CD4-positive, alpha-beta T cell treated with Interleukin-4 for 4 hours (primary cell): Measurements from ENCODE around the gene TRIM7.
"Not testable (repeated sequence)": the region's sequence is repeated elsewhere in the genome, so short reads cannot be mapped to it uniquely, and the experiment has no call there.

Experiments used
- DNase-seq: peaks from one replicate; pipeline ENCODE4 v3.0.0-alpha.2; 2020

TRIM7 gene

DNA sequence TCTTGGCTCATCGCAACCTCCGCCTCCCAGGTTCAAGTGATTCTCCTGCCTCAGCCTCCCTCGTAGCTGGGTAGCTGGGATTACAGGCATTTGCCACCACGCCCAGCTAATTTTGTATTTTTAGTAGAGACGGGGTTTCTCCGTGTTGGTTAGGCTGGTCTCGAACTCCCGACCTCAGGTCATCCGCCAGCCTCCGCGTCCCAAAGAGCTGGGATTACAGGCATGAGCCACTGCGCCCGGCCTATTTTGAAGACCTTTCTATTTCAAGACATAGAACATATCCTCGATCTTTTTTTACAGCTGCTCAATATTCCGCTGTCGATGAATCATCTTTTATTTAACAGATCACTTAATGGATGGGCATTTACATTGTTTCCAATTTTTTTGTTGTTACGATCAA, 5.7 kb upstream of the TRIM7 start:
- not testable (repeated sequence) for DNase-seq

DNA sequence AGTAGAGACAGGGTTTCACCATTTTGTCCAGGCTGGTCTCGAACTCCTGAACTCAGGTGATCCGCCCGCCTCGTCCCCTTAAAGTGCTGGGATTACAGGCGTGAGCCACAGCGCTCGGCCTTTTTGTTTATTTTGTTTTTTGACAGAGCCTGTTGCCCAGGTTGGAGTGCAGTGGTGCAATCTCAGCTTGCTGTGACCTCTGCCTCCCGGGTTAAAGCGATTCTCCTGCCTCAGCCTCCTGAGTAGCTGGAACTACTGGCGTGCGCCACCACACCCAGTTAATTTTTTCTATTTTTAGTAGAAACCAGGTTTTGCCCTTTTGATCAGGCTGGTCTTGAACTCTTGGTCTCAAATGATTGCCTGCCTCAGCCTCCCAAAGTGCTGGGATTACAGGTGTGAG, 5.2 kb upstream of the TRIM7 start:
- DNase-seq = not testable (repeated sequence)

DNA sequence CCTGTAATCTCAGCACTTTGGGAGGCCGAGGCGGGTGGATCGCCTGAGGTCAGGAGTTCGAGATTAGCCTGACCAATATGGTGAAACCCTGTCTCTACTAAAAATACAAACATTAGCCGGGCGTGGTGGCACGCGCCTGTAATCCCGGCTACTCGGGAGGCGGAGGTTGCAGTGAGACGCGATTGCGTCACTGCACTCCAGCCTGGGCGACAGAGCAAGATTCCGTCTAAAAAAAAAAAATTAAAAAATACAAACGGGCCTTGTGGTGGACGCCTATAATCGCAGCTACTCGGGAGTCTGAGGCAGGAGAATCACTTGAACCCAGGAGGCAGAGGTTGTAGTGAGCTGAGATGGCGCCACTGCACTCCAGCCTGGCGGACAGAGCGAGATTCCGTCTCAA, 4.0 kb upstream of the TRIM7 start:
- DNase-seq = not testable (repeated sequence)

DNA sequence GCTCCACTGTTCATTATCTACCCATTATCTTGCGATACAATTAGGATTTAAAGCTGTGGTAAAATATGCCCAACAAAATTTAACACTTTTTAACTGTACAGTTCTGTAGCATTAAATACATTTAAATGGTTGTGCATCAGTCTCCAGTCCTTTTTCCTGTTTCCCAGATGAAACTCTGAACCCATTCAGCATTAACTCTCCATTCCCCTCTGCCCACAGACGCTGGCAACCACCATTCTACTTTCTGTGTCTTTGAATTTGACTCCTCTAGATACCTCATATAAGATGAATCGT, 2.9 kb upstream of the TRIM7 start:
- no peak for DNase-seq

DNA sequence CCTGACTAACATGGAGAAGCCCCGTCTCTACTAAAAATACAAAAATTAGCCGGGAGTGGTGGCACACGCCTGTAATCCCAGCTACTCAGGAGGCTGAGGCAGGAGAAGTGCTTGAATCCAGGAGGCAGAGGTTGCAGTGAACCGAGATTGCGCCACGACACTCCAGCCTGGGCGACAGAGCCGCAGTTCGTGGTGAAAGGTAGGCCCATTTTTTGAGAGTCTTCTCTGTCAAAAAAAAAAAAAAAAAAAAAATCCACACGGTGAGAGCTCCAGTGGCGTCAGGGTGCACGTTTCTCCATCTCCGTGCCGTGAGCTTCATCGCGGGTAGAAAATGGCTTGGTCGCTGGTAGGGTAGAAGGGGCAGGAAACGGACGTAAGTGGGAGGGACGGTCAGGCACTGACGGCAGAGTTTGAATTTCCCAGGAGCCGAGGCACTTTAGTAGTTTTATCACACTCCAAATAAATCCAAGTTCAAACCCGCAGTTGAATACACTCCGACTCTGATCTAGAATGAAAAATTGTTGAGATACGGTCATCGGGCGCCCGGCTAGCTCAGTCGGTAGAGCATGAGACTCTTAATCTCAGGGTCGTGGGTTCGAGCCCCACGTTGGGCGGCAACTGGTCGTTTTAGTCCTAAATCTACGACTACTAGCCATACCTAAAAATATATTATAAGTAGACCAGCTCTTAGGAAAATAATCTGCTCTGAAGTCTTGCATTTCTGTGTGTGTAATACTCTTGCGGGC, 2.4 kb upstream of the TRIM7 start:
- peak; percentile 77 for DNase-seq

DNA sequence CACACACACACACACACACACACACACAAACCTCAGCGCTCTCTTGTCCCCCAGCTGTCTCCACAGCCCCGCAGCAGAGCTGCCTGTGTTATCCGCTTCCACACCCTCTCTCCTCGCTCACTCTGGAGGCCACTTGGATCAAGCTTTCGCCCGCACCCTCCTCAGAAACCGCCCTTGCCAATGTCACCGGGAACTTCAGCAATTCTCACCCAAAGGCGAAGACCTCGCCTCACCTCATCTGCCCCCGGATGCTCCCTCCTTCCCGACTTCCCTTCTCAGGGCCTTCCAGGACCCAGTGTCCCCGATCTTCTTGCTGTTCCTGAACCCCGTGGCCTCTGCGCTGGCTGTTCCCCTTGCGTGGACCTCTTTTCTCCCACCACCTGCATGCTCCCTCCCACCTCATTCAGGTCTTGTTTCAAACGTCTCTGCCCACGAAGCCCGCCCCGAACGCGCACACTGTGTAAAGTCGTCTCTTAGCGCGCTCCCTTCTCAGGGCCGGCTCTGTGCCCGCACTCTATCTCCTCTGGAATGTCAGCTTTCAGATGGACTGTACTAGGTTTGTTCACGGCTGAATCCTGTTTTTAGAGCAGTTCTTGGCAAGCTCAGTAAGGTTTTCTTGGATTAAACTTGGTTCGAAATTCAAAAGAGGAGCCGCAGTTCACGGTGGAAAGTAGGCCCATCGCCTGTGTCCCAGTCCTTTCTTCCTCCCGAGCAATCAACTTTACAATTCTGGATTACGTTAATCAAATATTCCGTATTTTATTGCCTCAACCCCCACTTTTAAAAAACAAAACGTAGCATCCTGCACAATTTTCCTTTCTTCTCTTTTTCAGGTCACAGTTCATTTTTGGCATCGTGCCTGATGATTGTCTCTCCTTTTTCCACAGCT, 1.0 kb upstream of the TRIM7 start:
- DNase-seq = no peak

DNA sequence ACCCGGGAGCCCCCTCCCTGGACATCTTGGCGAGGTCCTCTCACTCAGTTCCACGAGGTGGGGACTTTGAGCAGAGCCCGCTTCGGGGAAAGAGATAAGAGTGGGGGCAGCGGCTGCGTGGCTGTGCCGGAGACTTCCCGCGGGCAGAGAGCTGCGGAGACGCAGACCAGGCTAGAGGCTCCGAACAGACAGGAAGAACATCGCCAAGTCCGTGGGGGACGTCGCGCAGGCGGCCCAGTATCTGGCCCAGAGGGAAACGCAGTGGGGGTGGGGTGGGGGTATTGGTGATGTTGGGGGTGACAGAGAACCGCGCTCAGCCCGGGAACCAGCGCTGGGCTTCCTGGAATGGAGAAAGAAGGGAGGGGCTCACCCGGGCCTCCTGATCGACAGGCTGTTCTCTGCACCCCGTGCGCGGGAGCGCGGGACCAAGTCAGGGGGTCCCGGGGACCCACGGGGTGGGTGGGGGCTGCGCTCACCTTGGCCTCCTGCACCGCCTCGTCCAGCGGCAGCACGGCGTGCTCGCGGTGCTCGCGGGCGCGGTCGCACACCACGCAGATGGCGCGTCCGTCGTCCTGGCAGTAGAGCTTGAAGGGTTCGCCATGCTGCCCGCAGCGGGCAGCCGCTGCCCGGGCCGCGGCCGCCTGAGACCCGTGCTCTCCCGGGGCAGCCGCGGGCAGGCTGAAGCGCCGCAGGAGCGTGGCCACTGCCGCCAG, 727 bp downstream of the TRIM7 start:
- no peak for DNase-seq

DNA sequence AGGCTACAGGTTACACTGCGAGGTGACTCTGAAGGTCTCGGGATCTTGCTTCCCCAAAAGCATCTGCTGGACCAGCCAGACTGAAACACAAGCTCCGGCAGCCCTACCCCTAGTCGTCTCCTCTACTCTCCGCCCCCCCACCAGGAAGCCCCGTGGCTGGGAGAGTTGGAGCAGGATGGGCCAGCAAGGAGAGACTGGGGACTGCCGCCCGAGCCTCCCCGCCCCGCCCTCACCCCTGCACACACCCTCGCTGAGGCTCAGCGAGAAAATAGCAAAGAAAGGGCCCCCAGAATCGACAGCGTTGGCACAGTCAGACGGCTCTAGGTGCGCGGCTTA, 1.3 kb downstream of the TRIM7 start:
- no peak for DNase-seq

DNA sequence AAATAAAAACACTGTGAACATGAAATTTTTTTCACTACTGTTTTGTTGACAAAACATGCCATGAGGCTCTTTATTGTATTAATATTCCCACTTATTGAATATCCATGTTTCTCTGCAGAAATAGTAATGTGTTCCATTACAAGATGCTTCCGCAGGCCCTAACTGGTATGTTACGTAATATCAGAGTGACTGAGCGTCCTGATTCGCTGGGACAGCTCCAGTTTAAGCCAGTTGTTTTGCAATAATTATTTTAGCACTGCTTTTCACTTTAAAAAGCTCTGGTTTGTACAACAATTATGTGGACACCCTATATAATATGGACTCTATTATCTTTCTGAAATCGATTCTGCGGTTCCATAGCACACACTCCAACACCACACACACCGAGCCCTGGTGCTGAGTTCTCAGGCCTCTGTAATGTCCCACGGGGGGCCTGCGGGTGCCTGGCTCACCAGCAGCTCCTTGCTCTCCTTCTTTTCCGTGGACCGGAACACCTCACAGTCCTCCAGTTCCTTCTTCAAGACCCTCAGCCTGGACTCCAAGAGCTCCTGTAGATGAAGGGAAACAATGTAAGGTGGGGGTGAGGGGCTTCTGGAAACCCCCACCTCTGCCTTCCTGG, 1.8 kb downstream of the TRIM7 start:
- no peak for DNase-seq

DNA sequence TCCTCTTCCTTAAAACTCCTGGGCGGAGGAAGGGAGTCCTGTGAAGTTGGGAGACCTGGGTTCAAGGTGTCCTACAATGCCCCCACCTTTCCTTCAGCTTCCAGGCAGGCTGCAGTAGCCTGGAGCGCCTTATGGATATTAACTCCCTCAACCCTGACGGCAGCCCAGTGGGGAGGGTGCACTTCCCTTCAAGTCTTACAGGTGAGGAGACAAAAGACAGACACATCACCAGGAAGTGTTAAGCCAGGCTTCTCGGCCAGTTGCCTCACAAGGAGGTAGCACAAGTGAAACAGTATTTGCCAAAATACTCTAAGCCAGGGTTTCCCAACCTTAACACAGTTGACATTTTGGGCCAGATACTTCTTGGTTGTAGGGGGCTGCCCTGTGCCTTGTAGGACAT, 4.2 kb downstream of the TRIM7 start:
- no peak for DNase-seq

DNA sequence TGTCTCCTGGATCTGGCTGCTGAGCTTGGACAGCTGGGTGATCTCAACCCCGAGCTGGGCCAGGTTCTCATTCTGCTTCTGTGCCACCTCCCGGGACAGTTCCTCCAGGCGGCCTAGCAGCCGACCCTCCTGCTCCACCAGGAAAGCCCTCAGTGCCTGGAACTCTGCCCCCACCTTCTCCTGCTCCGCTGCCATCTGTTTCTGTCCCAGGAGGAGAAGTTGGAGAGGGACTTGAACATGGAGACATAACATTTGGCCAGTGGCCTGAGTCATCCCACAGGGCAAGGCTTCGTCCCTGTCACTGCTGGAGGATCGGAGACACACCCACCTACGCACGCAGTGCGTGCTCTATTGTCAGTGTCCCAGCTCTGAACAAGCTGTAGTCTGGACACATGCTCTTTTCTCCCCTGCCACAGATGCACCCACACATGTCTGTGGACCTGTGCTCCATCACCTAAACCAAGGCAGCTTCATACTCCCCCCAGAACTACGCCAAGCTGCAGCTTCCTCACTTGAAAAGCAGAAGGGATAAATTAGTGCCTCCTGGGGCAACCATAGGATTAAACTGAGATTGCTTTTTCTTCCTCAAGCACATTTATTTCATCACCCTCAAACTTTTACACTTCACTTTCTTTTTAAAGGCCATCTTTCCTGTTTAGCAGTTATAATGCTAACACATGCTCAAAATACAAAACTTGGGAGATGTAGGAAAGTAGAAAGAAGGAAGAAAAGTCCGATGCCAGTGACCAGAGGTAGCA, 4.9 kb downstream of the TRIM7 start:
- no peak for DNase-seq

DNA sequence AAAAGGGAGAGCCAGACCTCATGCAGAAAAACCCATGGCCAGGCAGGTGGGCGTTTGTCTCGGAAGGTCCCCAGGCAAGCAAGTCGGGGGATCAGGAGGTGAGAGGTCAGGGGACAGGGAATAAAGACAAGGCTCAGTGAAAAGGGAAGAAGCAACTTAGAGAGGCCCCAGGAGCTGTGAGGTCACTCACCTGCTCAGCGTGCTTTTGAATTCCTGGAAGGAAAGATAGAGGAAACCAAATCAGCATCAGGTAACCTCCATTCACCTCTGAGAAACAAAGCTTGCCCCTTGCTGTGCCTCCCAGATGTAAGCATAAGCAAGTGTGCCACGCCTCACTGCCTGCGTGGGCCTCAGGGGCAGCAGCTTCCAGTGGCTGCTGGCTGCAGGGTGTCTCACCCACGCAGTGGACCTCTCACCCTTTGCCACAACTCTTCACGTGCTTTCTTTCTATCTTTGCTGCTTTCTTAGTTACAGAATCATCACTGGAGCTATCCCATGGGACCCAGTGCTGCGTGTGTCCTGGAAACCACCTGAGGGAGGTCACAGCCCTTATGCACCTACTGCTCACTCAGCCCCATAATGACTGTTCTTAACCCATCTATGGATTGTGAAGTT, 6.0 kb downstream of the TRIM7 start:
- DNase-seq = no peak

DNA sequence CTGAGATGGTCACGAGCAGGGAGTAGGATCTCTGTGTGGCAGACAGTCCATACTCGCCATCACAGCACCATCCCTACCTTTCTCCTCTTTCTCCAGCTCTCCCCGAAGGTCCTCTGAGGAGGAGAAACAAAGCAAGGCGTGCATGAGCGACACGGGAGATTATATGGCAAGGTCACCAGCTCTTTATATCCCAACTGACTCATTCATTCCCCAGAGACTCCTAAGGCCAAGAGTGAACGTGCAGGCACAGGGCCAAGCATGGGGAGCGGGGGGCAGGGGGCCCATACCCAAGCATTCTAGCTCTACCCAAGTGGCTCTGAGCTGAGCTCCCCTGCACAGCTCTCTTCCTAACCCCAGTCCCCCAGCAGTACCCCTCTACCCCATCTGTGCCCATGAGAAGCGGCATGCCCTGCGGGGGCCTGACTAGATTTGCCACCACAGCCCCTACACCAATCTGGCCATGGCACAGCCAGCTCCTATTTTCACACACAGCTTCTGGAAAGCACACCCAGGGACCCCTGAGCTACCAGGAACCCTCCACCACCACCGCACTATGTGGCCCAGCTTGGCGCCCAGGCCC, 6.8 kb downstream of the TRIM7 start:
- DNase-seq = no peak

DNA sequence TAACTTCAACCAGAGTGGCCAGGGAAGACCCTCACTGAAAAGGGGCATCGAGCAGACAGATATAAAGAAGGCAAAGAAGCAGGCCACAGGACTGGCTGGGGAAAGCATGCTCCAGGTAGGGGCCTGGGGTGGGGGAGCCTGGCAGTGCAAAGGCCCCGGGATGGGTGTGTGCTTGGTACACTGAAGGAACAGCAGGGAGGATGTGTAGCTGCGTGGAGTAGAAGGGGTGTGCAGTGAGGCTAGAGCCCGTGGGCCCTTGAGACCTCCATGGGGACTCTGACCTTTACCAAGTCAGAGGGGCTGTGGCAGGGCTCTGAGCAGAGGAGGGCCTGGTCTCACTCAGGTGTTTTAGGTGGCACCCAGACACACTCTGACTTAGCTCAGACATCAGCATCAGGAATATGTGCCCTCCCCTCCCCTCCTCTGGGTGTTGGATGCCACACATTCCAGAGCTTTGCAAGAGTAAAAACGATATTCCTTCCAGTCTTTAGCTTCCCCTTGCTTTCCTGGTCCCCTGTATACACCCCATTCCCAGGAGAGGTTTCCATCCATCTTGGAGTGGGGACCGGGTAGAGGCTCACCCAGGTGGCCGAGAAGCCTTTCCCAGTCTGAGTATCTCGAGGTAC, 7.6 kb downstream of the TRIM7 start:
- DNase-seq = no peak

DNA sequence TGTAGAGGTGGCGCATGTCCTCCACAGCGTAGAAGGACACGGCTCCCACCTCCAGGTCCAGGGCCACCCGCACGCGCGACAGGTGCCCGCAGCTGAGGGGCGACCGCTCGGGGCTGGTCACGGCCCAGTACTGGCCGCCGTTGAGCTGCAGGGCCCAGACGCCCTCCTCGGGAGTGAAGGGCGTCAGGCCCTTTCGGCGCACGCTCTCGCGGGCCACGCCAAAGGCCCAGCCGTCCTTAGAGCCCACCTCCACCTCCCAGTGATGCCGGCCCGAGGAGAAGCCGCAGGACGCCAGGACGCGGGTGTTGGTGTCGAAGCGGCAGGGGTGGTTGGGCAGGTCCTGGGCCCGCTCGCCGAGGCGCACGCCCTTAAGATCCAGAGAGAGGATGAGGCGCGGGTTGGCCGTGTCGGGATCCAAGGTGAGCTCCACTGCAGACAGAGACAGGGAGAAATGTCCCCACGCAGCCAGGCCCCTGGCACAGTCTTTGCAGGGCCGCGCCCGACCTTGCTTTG, 9.7 kb downstream of the TRIM7 start:
- no peak for DNase-seq

DNA sequence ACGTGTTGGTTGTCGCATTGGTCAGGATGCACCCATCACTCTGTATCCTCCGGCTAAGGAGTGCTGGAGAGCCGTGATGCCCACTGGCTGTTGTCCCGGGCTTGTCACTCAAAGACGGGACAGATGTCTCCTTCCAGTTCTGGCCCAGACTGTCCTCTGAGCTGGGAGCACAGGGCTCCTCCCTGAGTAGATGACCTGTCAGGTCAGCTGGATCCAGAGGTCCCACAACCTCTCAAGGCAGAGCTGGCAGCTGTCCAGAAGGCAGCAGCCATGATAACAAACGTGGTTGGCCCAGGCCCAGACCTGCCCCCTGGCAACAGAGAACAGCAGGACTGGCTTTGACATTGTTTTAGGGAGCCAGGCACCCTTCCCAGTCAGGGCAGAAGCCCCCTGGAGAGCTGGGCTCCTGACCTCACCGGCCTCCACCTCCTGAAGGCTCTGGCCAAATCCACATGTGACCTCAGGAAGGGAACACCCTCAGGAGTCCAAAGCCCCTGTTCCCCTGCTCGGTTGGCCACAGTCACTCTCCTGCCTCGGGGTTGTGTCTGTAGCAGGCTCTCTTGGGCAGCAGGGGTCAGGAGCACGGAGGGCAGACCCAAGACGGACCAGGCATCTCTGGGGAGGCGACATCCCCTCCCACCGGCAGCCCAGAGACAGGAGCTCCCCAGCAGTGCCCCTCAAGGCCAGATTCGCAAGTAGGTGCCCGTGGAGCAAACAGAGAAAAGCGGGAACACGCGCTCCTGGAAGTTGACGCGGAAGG, 10.3 kb downstream of the TRIM7 start:
- no peak for DNase-seq

DNA sequence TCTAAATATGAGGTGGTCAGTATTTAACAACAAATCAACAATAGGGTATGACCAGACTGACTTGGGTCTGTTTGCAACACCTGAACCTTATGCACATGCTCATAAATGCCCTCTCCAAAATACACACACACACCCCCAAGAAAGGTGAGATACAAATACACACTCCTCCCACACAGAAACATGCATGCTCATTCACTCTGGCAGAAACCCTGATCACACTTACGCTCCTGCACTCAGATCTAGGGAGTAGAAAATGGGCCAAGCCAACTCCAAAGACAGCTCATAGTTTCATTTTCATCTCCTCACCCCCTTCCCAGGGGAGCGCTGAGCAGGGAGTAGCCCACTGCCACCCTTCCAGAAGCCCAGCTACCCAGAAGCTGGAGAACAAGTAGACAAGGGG, 11.3 kb downstream of the TRIM7 start:
- no peak for DNase-seq

DNA sequence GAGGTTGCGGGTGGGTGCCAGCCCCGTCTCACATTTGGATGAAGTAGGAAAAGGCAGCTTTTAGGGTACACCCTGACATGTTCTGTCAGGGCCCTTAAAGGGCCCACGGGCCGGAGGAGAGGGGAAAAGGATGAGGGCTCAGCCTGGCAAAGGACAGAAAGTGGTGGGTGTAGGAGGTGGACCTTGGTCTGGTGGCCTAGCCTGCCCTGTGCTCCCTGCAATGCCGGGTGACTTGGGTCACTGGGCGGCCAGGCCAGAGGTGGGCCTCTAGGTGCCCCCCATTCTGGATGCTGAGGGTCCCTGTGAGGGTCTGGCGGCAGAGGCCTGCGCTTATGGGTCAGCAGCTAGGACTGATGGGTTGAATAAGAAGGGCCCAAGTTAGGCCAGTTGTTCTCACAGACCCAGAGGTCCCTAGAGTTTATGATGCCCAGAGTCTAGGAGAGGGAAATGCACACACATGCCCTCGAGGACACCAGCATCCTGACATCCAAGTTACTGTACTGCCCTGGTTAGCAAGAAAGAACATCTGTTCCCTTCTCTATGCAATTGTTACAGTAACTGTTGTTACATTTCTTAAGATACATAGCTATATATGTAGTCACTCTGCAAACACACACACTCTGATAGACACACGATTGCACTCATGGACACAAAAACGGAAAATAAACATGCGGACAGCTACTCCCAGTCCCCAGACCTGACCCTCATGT, 12.5 kb downstream of the TRIM7 start:
- DNase-seq = no peak

DNA sequence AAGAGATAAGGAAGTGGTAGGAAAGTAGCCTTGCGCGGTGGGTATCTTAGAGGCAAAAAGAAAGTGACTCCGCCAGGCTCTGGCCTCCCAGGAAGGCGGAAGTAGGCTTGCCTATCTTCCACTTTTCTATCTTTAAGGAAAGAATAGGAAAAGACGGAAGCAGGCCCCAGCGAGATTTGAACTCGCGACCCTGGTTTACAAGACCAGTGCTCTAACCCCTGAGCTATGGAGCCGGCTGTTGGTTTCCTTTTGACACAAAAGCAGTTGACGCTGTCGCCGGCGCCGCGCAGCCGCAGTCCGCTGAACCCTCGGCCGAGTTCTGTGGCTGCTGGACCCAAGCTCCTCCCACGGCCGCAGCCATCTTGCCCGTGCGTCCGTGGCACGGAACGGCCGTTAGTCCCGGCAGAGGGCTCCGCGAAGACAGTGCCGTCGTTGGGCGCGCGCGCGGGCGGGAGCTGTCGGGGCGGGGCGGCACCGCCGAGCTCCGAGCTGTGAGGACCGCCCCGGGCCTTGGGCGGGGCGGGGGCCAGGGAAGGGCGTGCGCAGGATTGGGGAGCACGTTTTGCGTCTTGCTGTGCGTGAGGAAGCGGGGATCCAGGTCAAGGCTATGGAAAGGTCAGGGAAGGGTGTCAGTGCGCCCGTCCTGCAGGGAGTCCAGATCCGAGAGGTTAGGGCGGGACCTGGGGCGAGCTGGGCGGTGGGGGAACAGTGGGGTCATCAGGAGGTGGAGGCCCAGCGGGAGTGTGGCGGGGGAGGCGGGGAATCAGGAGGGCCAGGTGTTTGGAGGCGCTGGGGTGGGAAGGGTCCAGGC, 13.3 kb downstream of the TRIM7 start:
- peak; percentile 95 for DNase-seq
